SK-MEL-5 (cell line): Measurements from ENCODE around the gene LRIT2. TPM values are rescaled to one million over a fixed set of nuclear protein-coding genes. Genes with fewer than 3 reads are reported as not detected.

Source experiments
- DNase-seq: peaks from one replicate; pipeline ENCODE4 v3.0.0-alpha.2; 2016; ENCODE audit warnings: low read depth, low spot score
- in situ Hi-C: cut with HindIII; loops from 2 replicates; pipeline ENCODE4 v1.10.0; 2016; ENCODE audit warnings: low sequenced_read_pairs, high pct_unique_total_duplicates, low pct_unique_long_range_greater_than_20kb
- total RNA-seq: library from RNA; depleted of rRNA; stranded (reverse); fragments of >200 nt; shearing (Covaris generic); gene quantifications from 2 replicates; pipeline ENCODE4 v1.2.3, GENCODE V29; 2014

LRIT2 gene
- total RNA-seq, 1 experiment from 2014 or later: not detected

- in situ Hi-C loops: no loop called here
Measured at GRCh38 chr10:84216834-84217233, 8.5 kb downstream of the LRIT2 start.

GRCh38 chr10:84214612-84215235 lies 10.6 kb downstream of the LRIT2 start:
- in situ Hi-C loops: no loop called here
- peak; percentile 62 for DNase-seq

More at GRCh38 chr10:84216834-84217233, 8.5 kb downstream of the LRIT2 start:
- no peak for DNase-seq

- no peak for DNase-seq
- in situ Hi-C loops: no loop called here
Measured at GRCh38 chr10:84214046-84214572, 11.2 kb downstream of the LRIT2 start.

GRCh38 chr10:84213076-84213475 lies 12.3 kb downstream of the LRIT2 start:
- DNase-seq: no peak
- in situ Hi-C loops: no loop called here

- DNase-seq: no peak
- in situ Hi-C loops: no loop called here
Measured at GRCh38 chr10:84212014-84212413, 13.3 kb downstream of the LRIT2 start.

GRCh38 chr10:84211566-84211965 lies 13.8 kb downstream of the LRIT2 start:
- DNase-seq: no peak
- in situ Hi-C loops: no loop called here

GRCh38 chr10:84208023-84208422 lies 17.3 kb downstream of the LRIT2 start:
- no peak for DNase-seq
- in situ Hi-C loops: no loop called here

GRCh38 chr10:84205853-84206525 lies 19.4 kb downstream of the LRIT2 start:
- no peak for DNase-seq
- in situ Hi-C loops: no loop called here

GRCh38 chr10:84205049-84205852 lies 20.1 kb downstream of the LRIT2 start:
- DNase-seq: peak; percentile 71
- in situ Hi-C loops: no loop called here

GRCh38 chr10:84204610-84205009 lies 20.7 kb downstream of the LRIT2 start:
- in situ Hi-C loops: no loop called here
- DNase-seq: no peak

GRCh38 chr10:84204122-84204521 lies 21.2 kb downstream of the LRIT2 start:
- in situ Hi-C loops: no loop called here
- peak; percentile 45 for DNase-seq

GRCh38 chr10:84202349-84202748 lies 23.0 kb downstream of the LRIT2 start:
- DNase-seq: no peak
- in situ Hi-C loops: no loop called here

GRCh38 chr10:84201682-84202081 lies 23.7 kb downstream of the LRIT2 start:
- no peak for DNase-seq
- in situ Hi-C loops: no loop called here

- no peak for DNase-seq
- in situ Hi-C loops: no loop called here
Measured at GRCh38 chr10:84201244-84201606, 24.1 kb downstream of the LRIT2 start.

GRCh38 chr10:84200537-84201243 lies 24.7 kb downstream of the LRIT2 start:
- DNase-seq: no peak
- in situ Hi-C loops: no loop called here

GRCh38 chr10:84198206-84198915 lies 27.0 kb downstream of the LRIT2 start:
- DNase-seq: no peak
- in situ Hi-C loops: no loop called here

GRCh38 chr10:84197643-84198042 lies 27.7 kb downstream of the LRIT2 start:
- in situ Hi-C loops: no loop called here

More at GRCh38 chr10:84197643-84198042, 27.7 kb downstream of the LRIT2 start:
- DNase-seq: no peak
